ENCODE results near the gene CAMK1D.

GRCh38 chr10:12880423-12880822, 531.1 kb downstream of the CAMK1D start:
- TF ChIP-seq CTCF (IDR thresholded peaks at IDR 0.05; ENCODE audit: extremely low read depth in 1 of 2, insufficient read depth in 1 of 2, low read depth in 1 of 2, low read length in 2 of 2) = no peak
- no peak for TF ChIP-seq POLR2A (IDR thresholded peaks at IDR 0.05; ENCODE audit: low read depth, low read length)
- no peak for TF ChIP-seq POLR2AphosphoS5 (IDR thresholded peaks at IDR 0.05; ENCODE audit: insufficient read depth, low read depth, low read length)
- no peak for TF ChIP-seq GATA2 (IDR thresholded peaks at IDR 0.05; ENCODE audit: insufficient read depth, insufficient read length, low read depth, low read length)
- TF ChIP-seq FOS (IDR thresholded peaks at IDR 0.05; ENCODE audit: borderline replicate concordance, insufficient read depth, low read length) = no peak
- no peak for TF ChIP-seq MYC (IDR thresholded peaks at IDR 0.05; ENCODE audit: low read depth, low read length)
- no peak for TF ChIP-seq EZH2 (IDR thresholded peaks at IDR 0.05; ENCODE audit: borderline replicate concordance, low read depth, low read length, severe bottlenecking)
- TF ChIP-seq JUN (IDR thresholded peaks at IDR 0.05; ENCODE audit: borderline replicate concordance, insufficient read depth, insufficient read length, low read depth) = no peak

All from endothelial cell of umbilical vein (primary cell).